Measurements from ENCODE around the gene CD8B2. TPM values are rescaled to one million over a fixed set of nuclear protein-coding genes. Genes with fewer than 3 reads are reported as not detected.

CD8B2 gene
- total RNA-seq, 2 experiments from 2014 or later = 3.9 to 4.5 TPM

GRCh38 chr2:106523976-106524665, 37.0 kb downstream of the CD8B2 start:
- ATAC-seq (no peak), DNase-seq (no peak)
- peaks cover 11% of the 10 kb centered on the region for H3K9me3 Mint-ChIP-seq
- H3K27me3 Mint-ChIP-seq = peaks cover 5% of the 10 kb centered on the region
- H3K4me1 Mint-ChIP-seq (ENCODE audit: low read depth) = no peaks in the 10 kb centered on the region
- CTCF ChIA-PET = no interaction called here
- intact Hi-C loops (cut with micrococcal nuclease) = no loop called here
- H3K36me3 Mint-ChIP-seq (ENCODE audit: low read depth) = no peaks in the 10 kb centered on the region
- POLR2A ChIA-PET = no interaction called here
- no peak overlapping the region for H3K4me3 Mint-ChIP-seq
- no peak overlapping the region for H3K27ac Mint-ChIP-seq
- TF ChIP-seq, protein P1, sequence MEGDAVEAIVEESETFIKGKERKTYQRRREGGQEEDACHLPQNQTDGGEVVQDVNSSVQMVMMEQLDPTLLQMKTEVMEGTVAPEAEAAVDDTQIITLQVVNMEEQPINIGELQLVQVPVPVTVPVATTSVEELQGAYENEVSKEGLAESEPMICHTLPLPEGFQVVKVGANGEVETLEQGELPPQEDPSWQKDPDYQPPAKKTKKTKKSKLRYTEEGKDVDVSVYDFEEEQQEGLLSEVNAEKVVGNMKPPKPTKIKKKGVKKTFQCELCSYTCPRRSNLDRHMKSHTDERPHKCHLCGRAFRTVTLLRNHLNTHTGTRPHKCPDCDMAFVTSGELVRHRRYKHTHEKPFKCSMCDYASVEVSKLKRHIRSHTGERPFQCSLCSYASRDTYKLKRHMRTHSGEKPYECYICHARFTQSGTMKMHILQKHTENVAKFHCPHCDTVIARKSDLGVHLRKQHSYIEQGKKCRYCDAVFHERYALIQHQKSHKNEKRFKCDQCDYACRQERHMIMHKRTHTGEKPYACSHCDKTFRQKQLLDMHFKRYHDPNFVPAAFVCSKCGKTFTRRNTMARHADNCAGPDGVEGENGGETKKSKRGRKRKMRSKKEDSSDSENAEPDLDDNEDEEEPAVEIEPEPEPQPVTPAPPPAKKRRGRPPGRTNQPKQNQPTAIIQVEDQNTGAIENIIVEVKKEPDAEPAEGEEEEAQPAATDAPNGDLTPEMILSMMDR (IDR thresholded peaks at IDR 0.05) = no peak

DNA sequence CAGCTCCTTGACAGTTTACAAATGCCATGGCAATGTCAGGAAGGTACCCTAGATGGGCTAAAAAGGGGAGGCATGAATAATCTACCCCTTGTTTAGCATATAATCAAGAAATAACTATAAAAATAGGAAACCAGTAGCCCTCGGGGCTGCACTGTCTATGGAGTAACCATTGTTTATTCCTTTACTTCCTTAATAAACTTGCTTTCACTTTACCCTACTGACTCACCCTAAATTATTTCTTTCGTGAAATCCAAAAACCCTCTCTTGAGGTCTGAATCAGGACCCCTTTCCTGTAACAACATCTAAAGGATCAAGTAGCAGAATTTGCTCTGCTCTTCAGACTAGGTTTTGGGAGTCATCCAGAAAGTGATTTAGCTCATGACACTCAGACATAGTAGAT, 43.7 kb downstream of the CD8B2 start:
- H3K27ac Mint-ChIP-seq = no peak overlapping the region
- no peaks in the 10 kb centered on the region for H3K36me3 Mint-ChIP-seq (ENCODE audit: low read depth)
- ChIA-PET CTCF (interaction anchor here (0.6 to 3.9 kb wide), 2 partner anchors 9 to 12 kb away, joined by 4 to 14 read pairs; no protein-coding TSS in a partner anchor), POLR2A (no interaction called here)
- no peak overlapping the region for H3K4me3 Mint-ChIP-seq
- ATAC-seq (no peak), DNase-seq (no peak)
- intact Hi-C loops (cut with micrococcal nuclease) = no loop called here
- peaks cover 7% of the 10 kb centered on the region for H3K27me3 Mint-ChIP-seq
- H3K9me3 Mint-ChIP-seq = no peaks in the 10 kb centered on the region
- H3K4me1 Mint-ChIP-seq (ENCODE audit: low read depth) = no peaks in the 10 kb centered on the region
- TF ChIP-seq, protein P1 (IDR thresholded peaks at IDR 0.05) = no peak

DNA sequence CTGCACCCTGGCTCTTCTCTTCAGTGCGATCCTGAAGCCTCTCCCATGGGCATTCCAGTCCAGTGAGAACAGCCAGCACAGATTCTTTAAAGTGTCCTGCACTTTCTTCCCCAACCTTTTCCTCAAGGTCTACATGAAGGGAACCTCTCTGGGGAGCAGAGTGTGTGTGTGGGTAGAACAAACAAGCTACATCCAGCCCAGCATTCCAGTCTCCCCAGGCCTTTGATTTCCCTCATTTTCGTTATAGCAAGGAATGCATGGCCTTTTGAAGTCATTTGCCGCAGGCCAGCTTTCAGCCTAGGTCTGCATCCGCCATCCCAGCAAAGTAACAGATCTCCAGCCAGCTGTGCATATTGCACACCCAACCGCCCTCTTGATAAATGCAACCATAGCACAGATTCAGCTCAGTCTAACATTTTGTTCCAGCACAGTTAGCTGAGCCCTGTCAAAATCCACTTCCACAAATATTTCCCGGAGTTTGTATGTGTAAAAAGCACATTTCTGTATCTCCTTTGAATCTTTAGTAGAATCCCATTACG, 44.6 kb downstream of the CD8B2 start:
- Mint-ChIP-seq H3K27ac (no peak overlapping the region), H3K4me3 (no peak overlapping the region), H3K27me3 (peaks cover 7% of the 10 kb centered on the region), H3K9me3 (no peaks in the 10 kb centered on the region), H3K4me1 (ENCODE audit: low read depth) (peaks cover 6% of the 10 kb centered on the region), H3K36me3 (ENCODE audit: low read depth) (no peaks in the 10 kb centered on the region)
- ChIA-PET CTCF (interaction anchor here (0.6 to 1.4 kb wide), 4 partner anchors 8 to 426 kb away, joined by 3 to 4 read pairs (median 4); no protein-coding TSS in a partner anchor), POLR2A (no interaction called here)
- TF ChIP-seq, protein P1 (IDR thresholded peaks at IDR 0.05) = no peak
- DNase-seq = no peak
- no peak for ATAC-seq
- intact Hi-C loops (cut with micrococcal nuclease) = no loop called here

- intact Hi-C loops (cut with micrococcal nuclease) = no loop called here
- Mint-ChIP-seq H3K27ac (no peak overlapping the region), H3K4me3 (no peak overlapping the region), H3K4me1 (ENCODE audit: low read depth) (peaks cover 9% of the 10 kb centered on the region), H3K36me3 (ENCODE audit: low read depth) (no peaks in the 10 kb centered on the region), H3K27me3 (peaks cover 7% of the 10 kb centered on the region), H3K9me3 (no peaks in the 10 kb centered on the region)
- ChIA-PET CTCF (interaction anchor here (0.7 to 1.4 kb wide), 3 partner anchors 10 to 427 kb away, joined by 3 to 4 read pairs (median 3); no protein-coding TSS in a partner anchor), POLR2A (no interaction called here)
- DNase-seq (no peak), ATAC-seq (no peak)
- TF ChIP-seq, protein P1 (IDR thresholded peaks at IDR 0.05) = no peak
Measured at GRCh38 chr2:106532236-106532635, 45.1 kb downstream of the CD8B2 start.

GRCh38 chr2:106534471-106534870, 47.3 kb downstream of the CD8B2 start:
- no peak for ATAC-seq
- ChIA-PET POLR2A (interaction anchor here (1.4 kb wide), 1 partner anchor 48 kb away, joined by 3 read pairs; no protein-coding TSS in a partner anchor), CTCF (interaction anchor here (1.3 to 1.8 kb wide), 2 partner anchors 8 to 48 kb away, joined by 3 to 5 read pairs; no protein-coding TSS in a partner anchor)
- Mint-ChIP-seq H3K27me3 (peaks cover 2% of the 10 kb centered on the region), H3K27ac (no peak overlapping the region), H3K4me3 (no peak overlapping the region), H3K9me3 (no peaks in the 10 kb centered on the region), H3K4me1 (ENCODE audit: low read depth) (peaks cover 10% of the 10 kb centered on the region), H3K36me3 (ENCODE audit: low read depth) (no peaks in the 10 kb centered on the region)
- TF ChIP-seq, protein P1 (IDR thresholded peaks at IDR 0.05) = no peak
- intact Hi-C loops (cut with micrococcal nuclease) = no loop called here
- DNase-seq = no peak

Measured in activated CD8-positive, alpha-beta T cell treated with anti-CD3 and anti-CD28 coated beads for 36 hours (primary cell).